DOHH2 (cell line): ENCODE data around the gene CALN1.

Source experiments
- EZH2phosphoT487 ChIP-seq: fragments of 200-600 bp; sonication (generic); IDR thresholded peaks from 2 replicates; pipeline ENCODE4 v1.6.1; 2017; ENCODE audit warnings: borderline replicate concordance, mild to moderate bottlenecking, antibody characterized with exemption, low read length, moderate library complexity, mixed read lengths
- TF ChIP-seq, protein P1 (sequence below): fragments of 200-600 bp; sonication (generic); IDR thresholded peaks from one replicate; pipeline ENCODE4 v1.5.1; 2014; ENCODE audit warnings: antibody characterized with exemption, mild to moderate bottlenecking, low read depth, low read length; ENCODE audit not compliant: poor library complexity, severe bottlenecking

DNA sequence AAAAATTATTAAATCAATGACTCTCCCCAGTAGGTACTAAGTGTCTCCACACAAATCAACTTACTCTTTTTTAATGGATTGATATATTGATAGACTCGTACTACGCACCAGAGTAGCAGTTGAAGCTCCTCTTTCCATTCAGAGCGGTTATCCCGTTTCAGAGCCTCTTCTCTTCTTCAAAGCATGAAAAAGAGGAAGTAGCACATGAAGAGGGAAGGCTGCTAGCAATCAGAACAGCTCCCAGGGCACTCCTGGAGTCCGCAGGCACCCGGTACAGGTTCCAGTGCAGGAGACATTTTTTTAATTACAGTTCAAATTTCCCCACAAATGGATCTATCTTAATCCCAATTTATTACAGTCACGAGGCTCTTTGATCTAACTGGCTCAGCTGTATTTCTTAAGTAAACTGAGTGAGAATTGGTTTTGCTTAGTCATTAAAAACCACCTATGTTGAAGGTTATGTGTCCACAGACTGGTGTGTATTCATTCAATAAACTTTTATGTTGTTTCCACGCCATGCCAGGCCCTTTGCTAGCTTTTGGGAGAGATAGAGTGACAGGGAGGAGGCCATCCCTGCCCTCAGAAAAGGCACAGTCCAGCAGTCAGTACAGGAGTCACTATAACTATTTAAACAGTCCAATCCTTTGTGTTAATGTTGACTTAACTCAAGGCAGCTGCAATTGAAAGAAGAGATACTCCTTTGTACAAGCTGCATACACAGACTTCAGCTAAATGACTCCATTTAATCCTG lies 32.1 kb upstream of the CALN1 start:
- no peak for TF ChIP-seq EZH2phosphoT487
- TF ChIP-seq, protein P1, sequence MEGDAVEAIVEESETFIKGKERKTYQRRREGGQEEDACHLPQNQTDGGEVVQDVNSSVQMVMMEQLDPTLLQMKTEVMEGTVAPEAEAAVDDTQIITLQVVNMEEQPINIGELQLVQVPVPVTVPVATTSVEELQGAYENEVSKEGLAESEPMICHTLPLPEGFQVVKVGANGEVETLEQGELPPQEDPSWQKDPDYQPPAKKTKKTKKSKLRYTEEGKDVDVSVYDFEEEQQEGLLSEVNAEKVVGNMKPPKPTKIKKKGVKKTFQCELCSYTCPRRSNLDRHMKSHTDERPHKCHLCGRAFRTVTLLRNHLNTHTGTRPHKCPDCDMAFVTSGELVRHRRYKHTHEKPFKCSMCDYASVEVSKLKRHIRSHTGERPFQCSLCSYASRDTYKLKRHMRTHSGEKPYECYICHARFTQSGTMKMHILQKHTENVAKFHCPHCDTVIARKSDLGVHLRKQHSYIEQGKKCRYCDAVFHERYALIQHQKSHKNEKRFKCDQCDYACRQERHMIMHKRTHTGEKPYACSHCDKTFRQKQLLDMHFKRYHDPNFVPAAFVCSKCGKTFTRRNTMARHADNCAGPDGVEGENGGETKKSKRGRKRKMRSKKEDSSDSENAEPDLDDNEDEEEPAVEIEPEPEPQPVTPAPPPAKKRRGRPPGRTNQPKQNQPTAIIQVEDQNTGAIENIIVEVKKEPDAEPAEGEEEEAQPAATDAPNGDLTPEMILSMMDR = no peak
